ENCODE results near the gene ITGA7.

ITGA7 gene

DNA sequence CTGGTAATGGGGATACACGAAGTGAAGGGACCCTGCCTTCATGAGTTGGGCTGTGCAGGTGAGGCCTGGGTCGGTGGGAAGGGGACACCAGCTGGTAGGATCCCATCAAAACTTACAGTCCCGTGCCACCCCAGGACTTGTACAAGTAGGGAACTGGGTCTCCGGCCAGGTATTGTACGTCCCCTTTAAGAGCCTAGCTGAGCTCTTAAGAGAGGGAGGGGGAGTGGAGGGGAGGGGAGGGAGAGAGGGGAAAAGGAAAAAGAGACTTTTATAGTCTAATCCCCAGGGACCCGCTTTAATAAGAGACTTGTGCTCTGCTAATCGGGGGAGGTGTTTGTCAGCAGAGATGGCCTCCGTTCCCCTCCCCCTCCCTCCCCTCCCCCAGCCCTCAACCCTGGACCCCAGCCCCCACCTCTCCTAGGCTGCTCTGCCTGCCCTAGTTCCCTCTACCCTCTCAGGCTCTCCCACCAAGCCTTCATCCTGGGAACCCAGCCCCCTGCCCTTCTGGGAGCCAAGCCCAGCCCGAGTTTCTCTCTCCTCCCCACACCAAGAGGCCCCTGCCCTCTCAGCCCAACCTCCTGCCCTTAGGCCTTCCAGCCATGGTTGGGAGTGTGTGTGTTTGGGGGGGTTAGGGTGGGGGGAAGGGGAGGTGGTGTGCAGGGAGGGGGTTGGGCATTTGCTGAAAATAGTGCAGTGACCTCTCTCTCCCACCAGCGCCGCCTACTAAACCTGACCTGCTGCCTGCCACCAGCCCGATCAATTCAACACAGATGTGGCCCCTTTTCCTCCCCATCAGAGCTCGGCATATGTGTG is 37.9 kb upstream of the ITGA7 start:
- Histone ChIP-seq H3K36me3 (ENCODE audit: control insufficient read depth, insufficient read depth, low read length) (no peaks in the 10 kb centered on the region), H3K4me1 (ENCODE audit: control insufficient read depth, low read depth, low read length) (peaks cover 16% of the 10 kb centered on the region), H4K5ac (ENCODE audit: low read length) (no peak overlapping the region), H4K8ac (ENCODE audit: low read depth, low read length) (no peak overlapping the region), H3K27me3 (ENCODE audit: insufficient read depth, low read length, poor library complexity) (no peaks in the 10 kb centered on the region), H3K9ac (ENCODE audit: low read length) (peak overlapping the region; percentile 94), H3K4me2 (ENCODE audit: low read length) (peak overlapping the region; percentile 100), H2BK5ac (ENCODE audit: low read length) (peak overlapping the region; percentile 72), H2AK5ac (ENCODE audit: low read length) (peak overlapping the region; percentile 3), H3K79me1 (ENCODE audit: low read length) (peaks cover 16% of the 10 kb centered on the region), H3K27ac (ENCODE audit: low read depth, low read length) (peak overlapping the region; percentile 58), H3K79me2 (ENCODE audit: control insufficient read depth, insufficient read depth, low read length) (peaks cover 20% of the 10 kb centered on the region), H2BK120ac (ENCODE audit: low read depth, low read length) (no peak overlapping the region), H3K18ac (ENCODE audit: low read length) (peak overlapping the region; percentile 25), H3K23ac (ENCODE audit: low read length) (no peak overlapping the region), H3K56ac (ENCODE audit: low read length) (peak overlapping the region; percentile 78), H3K4ac (ENCODE audit: low read depth, low read length) (no peak overlapping the region), H2BK15ac (replicated peaks; ENCODE audit: low read depth) (no peak overlapping the region), H3K4me3 (ENCODE audit: low read length) (peak overlapping the region; percentile 2)
- WGBS (ENCODE audit: extremely low coverage, insufficient coverage, low lambda C conversion rate): no CpG with 5 or more reads among the region's 13 CpGs
- DNase-seq: peak; percentile 94

DNA sequence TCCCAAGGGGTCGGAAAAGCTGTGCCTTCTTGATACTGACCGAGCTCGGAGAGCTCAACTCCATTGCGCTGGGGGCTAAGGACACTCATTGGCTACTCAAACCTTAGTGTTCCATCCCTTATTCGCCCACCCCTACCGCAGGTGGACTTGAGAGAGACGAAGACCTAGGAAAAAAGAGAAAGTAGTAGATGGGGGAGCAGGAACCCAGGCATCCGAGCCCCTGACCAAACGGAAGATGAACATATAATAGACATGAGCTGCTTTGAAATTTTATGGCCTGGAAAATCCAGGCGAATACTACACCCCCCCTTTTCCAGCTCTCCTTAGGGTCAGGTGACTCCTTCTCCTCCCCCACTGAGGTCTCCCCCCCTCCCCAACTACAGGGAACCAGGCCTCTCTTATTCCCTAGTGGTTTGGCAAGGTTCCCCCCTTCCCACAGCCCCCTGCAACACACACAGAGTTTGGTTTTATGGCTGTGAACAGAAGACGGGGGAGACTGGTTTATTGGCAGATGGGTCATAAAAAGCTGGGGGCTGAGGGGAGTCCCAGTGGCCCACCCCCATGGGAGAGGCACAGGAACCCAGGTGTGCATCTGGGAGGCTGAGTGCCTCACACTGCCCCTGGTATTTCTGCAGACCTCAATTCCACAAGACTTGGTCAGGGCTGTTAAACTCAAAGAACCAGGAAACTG is 36.8 kb upstream of the ITGA7 start:
- Histone ChIP-seq H3K79me2 (ENCODE audit: control insufficient read depth, insufficient read depth, low read length) (peaks cover 20% of the 10 kb centered on the region), H4K8ac (ENCODE audit: low read depth, low read length) (no peak overlapping the region), H2BK15ac (replicated peaks; ENCODE audit: low read depth) (no peak overlapping the region), H2BK5ac (ENCODE audit: low read length) (no peak overlapping the region), H3K27ac (ENCODE audit: low read depth, low read length) (peak overlapping the region; percentile 24), H3K18ac (ENCODE audit: low read length) (peak overlapping the region; percentile 85), H3K9ac (ENCODE audit: low read length) (peak overlapping the region; percentile 94), H3K56ac (ENCODE audit: low read length) (peak overlapping the region; percentile 78), H3K23ac (ENCODE audit: low read length) (peak overlapping the region; percentile 59), H2AK5ac (ENCODE audit: low read length) (no peak overlapping the region), H2BK120ac (ENCODE audit: low read depth, low read length) (no peak overlapping the region), H3K79me1 (ENCODE audit: low read length) (peaks cover 16% of the 10 kb centered on the region), H3K27me3 (ENCODE audit: insufficient read depth, low read length, poor library complexity) (no peaks in the 10 kb centered on the region), H4K5ac (ENCODE audit: low read length) (no peak overlapping the region), H3K4me3 (ENCODE audit: low read length) (peak overlapping the region; percentile 28), H3K4ac (ENCODE audit: low read depth, low read length) (no peak overlapping the region), H3K4me2 (ENCODE audit: low read length) (peak overlapping the region; percentile 100), H3K4me1 (ENCODE audit: control insufficient read depth, low read depth, low read length) (peaks cover 16% of the 10 kb centered on the region), H3K36me3 (ENCODE audit: control insufficient read depth, insufficient read depth, low read length) (no peaks in the 10 kb centered on the region)
- WGBS (ENCODE audit: extremely low coverage, insufficient coverage, low lambda C conversion rate): no CpG with 5 or more reads among the region's 11 CpGs
- no peak for DNase-seq

DNA sequence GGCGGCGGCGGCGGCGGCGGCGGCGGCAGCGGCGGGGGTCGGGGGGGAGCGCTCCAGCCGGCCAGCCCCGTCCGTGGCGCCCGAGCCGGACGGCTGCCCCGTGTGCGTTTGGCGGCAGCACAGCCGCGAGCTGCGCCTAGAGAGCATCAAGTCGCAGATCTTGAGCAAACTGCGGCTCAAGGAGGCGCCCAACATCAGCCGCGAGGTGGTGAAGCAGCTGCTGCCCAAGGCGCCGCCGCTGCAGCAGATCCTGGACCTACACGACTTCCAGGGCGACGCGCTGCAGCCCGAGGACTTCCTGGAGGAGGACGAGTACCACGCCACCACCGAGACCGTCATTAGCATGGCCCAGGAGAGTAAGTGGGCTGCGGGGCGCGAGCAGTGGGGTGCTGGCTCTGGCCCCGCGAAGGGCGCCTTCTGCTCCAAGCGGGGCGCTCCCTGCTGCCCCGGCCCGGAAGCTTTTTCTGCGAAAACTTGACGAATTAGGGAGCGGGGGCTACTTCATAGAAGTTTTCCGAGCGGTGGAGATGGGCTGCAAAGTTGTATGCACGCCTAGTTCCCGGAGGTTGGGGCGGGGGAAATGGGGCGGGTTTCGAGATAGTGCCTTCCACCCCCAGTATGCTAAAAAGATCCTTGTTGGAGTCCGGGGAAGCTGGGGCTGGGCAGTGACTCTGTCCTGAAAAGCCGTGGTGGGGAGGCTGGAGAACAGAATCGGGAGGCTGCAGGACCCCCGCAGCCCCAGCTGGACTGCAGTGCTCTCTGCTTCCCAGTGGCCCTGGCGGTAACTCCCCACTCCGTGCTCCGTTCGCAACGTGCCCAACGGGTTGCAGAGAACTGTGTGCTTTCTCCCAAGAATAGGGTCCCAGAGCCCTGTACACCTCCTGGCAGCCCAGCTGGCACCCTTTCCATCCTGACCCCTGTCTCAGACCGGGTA is 36.0 kb upstream of the ITGA7 start:
- Histone ChIP-seq H3K56ac (ENCODE audit: low read length) (peak overlapping the region; percentile 78), H3K4me3 (ENCODE audit: low read length) (peak overlapping the region; percentile 28), H3K36me3 (ENCODE audit: control insufficient read depth, insufficient read depth, low read length) (no peaks in the 10 kb centered on the region), H2BK120ac (ENCODE audit: low read depth, low read length) (no peak overlapping the region), H2AK5ac (ENCODE audit: low read length) (no peak overlapping the region), H3K4me2 (ENCODE audit: low read length) (peak overlapping the region; percentile 100), H3K79me2 (ENCODE audit: control insufficient read depth, insufficient read depth, low read length) (peaks cover 20% of the 10 kb centered on the region), H3K27me3 (ENCODE audit: insufficient read depth, low read length, poor library complexity) (no peaks in the 10 kb centered on the region), H3K27ac (ENCODE audit: low read depth, low read length) (peak overlapping the region; percentile 74), H3K18ac (ENCODE audit: low read length) (peak overlapping the region; percentile 85), H3K23ac (ENCODE audit: low read length) (peak overlapping the region; percentile 59), H3K4me1 (ENCODE audit: control insufficient read depth, low read depth, low read length) (peaks cover 16% of the 10 kb centered on the region), H3K79me1 (ENCODE audit: low read length) (peaks cover 16% of the 10 kb centered on the region), H2BK5ac (ENCODE audit: low read length) (peak overlapping the region; percentile 48), H4K5ac (ENCODE audit: low read length) (no peak overlapping the region), H4K8ac (ENCODE audit: low read depth, low read length) (no peak overlapping the region), H3K4ac (ENCODE audit: low read depth, low read length) (peak overlapping the region; percentile 39), H3K9ac (ENCODE audit: low read length) (peak overlapping the region; percentile 94), H2BK15ac (replicated peaks; ENCODE audit: low read depth) (no peak overlapping the region)
- no CpG with 5 or more reads among the region's 73 CpGs for WGBS (ENCODE audit: extremely low coverage, insufficient coverage, low lambda C conversion rate)
- DNase-seq: peak; percentile 92

DNA sequence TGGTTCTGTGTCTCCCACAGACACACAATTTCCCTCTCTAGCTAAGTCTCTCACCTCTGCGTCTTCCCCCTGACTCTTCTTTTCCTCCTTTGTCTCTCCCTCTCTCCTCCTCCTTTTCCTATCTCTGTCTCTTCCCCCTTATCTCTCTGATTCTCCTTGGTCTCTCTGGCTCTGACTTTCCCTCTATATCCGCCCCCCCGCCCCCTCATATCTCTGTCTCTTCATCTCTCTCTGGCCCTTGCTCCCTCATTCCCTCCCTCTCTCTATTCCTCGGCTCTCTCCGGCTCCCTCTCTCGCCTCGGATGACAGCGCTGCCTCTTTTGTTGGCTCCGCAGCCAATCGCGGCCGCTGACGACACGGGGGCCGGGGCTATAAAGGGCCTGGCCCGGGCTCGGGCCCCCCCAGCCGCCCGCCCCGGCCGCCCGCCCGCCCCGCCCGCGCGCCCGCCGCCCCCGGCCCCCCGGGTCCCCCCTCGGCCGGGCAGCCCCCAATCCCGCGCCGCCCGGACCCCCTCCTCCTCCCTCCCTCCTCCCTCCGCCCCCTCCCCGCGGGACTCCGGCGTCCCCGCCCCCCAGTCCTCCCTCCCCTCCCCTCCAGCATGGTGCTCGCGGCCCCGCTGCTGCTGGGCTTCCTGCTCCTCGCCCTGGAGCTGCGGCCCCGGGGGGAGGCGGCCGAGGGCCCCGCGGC is 35.2 kb upstream of the ITGA7 start, which contains the start of gene GDF11:
Gene GDF11, plus strand, starts transcription at position 404 of the 687 bp plus-strand sequence. Its CDS starts 195 bp downstream, at position 599.
- H3K79me1 ChIP-seq (ENCODE audit: low read length): peaks cover 10% of the 10 kb centered on the region
- DNase-seq: peak; percentile 89
- H3K4me1 ChIP-seq (ENCODE audit: control insufficient read depth, low read depth, low read length): peaks cover 16% of the 10 kb centered on the region
- peak within 1 kb of the TSS; percentile 28 for H3K4me3 ChIP-seq (ENCODE audit: low read length)
- peak within 1 kb of the TSS; percentile 94 for H3K9ac ChIP-seq (ENCODE audit: low read length)
- peaks cover 16% of the 10 kb centered on the region for H3K79me2 ChIP-seq (ENCODE audit: control insufficient read depth, insufficient read depth, low read length)
- H2BK120ac ChIP-seq (ENCODE audit: low read depth, low read length): no peak within 1 kb of the TSS
- H4K5ac ChIP-seq (ENCODE audit: low read length): no peak within 1 kb of the TSS
- H2BK5ac ChIP-seq (ENCODE audit: low read length): peak within 1 kb of the TSS; percentile 48
- peak within 1 kb of the TSS; percentile 98 for H2AK5ac ChIP-seq (ENCODE audit: low read length)
- H2BK15ac ChIP-seq (replicated peaks; ENCODE audit: low read depth): no peak within 1 kb of the TSS
- H3K23ac ChIP-seq (ENCODE audit: low read length): peak within 1 kb of the TSS; percentile 83
- WGBS (ENCODE audit: extremely low coverage, insufficient coverage, low lambda C conversion rate): no CpG with 5 or more reads among the region's 53 CpGs
- H3K36me3 ChIP-seq (ENCODE audit: control insufficient read depth, insufficient read depth, low read length): no peaks in the 10 kb centered on the region
- H3K4ac ChIP-seq (ENCODE audit: low read depth, low read length): peak within 1 kb of the TSS; percentile 39
- H3K56ac ChIP-seq (ENCODE audit: low read length): peak within 1 kb of the TSS; percentile 80
- H4K8ac ChIP-seq (ENCODE audit: low read depth, low read length): no peak within 1 kb of the TSS
- H3K4me2 ChIP-seq (ENCODE audit: low read length): peak within 1 kb of the TSS; percentile 100
- no peaks in the 10 kb centered on the region for H3K27me3 ChIP-seq (ENCODE audit: insufficient read depth, low read length, poor library complexity)
- H3K18ac ChIP-seq (ENCODE audit: low read length): peak within 1 kb of the TSS; percentile 85
- H3K27ac ChIP-seq (ENCODE audit: low read depth, low read length): peak within 1 kb of the TSS; percentile 74

Measured in mesendoderm (in vitro differentiated cells).